ENCODE results near the gene WBP4. TPM values are rescaled to one million over a fixed set of nuclear protein-coding genes. Genes with fewer than 3 reads are reported as not detected.
A peak's percentile ranks its signal among the peaks of the same experiment; 100 is the strongest.

The WBP4 gene
- total RNA-seq, 4 donors from 2014 or later, result 6.1 to 12.6 (median 7.1) TPM

DNA sequence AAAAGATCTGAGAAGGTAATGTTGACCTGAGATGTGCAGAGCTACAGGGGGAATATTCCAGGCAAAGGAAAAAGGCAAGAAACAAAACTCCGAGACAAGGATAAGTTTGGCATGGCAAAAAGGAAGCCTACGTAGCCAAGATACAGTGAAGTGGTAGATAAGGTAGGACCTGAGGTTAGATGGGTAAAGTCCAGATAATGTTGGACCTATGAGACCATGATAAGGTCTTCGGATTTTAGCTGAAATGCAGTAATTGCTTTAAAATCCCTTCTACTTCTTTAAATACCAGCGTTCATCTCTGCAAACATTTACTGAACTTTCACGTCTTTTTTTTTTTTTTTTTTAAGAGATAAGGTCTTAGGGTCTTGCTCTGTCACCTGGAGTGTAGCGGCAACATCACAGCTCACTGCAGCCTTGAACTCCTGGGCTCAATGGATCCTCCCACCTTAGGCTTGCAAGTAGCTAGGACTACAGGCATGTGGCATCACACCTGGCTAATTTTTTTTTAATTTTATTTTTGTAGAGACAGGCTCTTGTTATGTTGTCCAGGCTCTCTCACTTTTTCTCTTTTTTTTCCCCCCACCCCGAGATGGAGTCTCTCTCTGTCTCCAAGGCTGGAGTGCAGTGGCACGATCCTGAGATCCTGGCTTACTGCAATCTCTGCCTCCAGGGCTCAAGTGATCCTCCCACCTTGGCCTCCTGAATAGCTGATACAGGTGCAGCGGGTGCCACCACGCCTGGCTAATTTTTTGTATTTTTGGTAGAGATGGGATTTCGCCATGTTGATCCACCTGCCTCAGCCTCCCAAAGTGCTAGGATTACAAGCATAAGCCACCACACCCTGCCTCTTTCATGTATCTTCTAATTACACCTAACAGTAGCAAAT is 4.2 kb upstream of the WBP4 start:
- H3K9me3 ChIP-seq, result no peaks in the 10 kb centered on the region
- H3K27ac ChIP-seq, result peak overlapping the region in 1 of 4 donors; percentile 3
- intact Hi-C loops (cut with DNase I), result no loop called here

DNA sequence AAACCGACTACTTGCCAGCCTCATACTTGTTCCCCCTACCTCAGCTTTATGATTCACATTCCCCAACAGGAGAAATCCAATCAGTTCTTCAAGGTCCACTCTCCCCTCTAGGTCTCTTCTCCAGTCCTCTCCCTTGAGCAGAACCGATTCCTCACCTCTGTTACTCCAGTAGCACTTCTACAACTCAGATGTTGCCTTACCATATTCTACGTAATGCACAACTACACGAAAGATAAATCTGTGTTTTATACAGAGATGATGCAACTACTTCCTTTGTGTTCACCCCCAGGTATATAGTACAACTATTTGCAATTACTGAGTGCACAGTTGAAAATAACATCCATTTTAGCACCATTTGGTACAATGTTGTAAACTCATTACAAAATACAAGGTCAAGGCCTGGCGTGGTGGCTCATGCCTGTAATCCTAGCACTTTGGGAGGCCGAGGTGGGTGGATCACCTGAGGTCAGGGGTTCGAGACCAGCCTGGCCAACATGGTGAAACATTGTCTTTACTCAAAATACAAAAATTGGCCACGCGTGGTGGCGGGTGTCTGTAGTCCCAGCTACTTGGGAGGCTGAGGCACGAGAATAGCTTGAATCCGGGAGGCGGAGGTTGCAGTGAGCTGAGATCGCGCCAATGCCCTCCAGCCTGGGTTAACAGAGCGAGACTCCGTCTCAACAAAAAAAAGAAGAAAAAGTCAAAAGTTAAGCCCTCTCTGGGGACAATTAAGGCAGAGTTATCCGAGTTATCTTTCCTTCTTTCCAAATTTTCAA is 2.8 kb upstream of the WBP4 start:
- Histone ChIP-seq H3K4me1 (peaks cover 23 to 75% (median 40%) of the 10 kb centered on the region in 3 donors), H3K27ac (peak overlapping the region; percentile 24 to 98 (median 96)), H3K4me3 (peak overlapping the region; percentile 1 to 90 (median 75)), H3K27me3 (no peaks in the 10 kb centered on the region), H3K36me3 (no peaks in the 10 kb centered on the region), H3K9me3 (no peaks in the 10 kb centered on the region)
- 67 to 69% methylated on average over 14 to 18 of the region's 18 CpGs for WGBS, 2 donors
- intact Hi-C loops (cut with DNase I), result no loop called here
- TF ChIP-seq POLR2A (IDR thresholded peaks at IDR 0.05), result no peak
- TF ChIP-seq, protein P1, sequence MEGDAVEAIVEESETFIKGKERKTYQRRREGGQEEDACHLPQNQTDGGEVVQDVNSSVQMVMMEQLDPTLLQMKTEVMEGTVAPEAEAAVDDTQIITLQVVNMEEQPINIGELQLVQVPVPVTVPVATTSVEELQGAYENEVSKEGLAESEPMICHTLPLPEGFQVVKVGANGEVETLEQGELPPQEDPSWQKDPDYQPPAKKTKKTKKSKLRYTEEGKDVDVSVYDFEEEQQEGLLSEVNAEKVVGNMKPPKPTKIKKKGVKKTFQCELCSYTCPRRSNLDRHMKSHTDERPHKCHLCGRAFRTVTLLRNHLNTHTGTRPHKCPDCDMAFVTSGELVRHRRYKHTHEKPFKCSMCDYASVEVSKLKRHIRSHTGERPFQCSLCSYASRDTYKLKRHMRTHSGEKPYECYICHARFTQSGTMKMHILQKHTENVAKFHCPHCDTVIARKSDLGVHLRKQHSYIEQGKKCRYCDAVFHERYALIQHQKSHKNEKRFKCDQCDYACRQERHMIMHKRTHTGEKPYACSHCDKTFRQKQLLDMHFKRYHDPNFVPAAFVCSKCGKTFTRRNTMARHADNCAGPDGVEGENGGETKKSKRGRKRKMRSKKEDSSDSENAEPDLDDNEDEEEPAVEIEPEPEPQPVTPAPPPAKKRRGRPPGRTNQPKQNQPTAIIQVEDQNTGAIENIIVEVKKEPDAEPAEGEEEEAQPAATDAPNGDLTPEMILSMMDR (IDR thresholded peaks at IDR 0.05), result no peak
- no peak for DNase-seq

More for the DNA sequence above, 4.2 kb upstream of the WBP4 start:
- TF ChIP-seq POLR2A (IDR thresholded peaks at IDR 0.05), result no peak
- TF ChIP-seq, protein P1 (IDR thresholded peaks at IDR 0.05), result no peak
- Histone ChIP-seq H3K36me3 (no peaks in the 10 kb centered on the region), H3K4me3 (no peak overlapping the region), H3K4me1 (peaks cover 22 to 77% (median 47%) of the 10 kb centered on the region in 3 donors), H3K27me3 (no peaks in the 10 kb centered on the region)
- 74 to 83% methylated on average over 10 to 11 of the region's 11 CpGs for WGBS, 2 donors
- DNase-seq, result no peak

DNA sequence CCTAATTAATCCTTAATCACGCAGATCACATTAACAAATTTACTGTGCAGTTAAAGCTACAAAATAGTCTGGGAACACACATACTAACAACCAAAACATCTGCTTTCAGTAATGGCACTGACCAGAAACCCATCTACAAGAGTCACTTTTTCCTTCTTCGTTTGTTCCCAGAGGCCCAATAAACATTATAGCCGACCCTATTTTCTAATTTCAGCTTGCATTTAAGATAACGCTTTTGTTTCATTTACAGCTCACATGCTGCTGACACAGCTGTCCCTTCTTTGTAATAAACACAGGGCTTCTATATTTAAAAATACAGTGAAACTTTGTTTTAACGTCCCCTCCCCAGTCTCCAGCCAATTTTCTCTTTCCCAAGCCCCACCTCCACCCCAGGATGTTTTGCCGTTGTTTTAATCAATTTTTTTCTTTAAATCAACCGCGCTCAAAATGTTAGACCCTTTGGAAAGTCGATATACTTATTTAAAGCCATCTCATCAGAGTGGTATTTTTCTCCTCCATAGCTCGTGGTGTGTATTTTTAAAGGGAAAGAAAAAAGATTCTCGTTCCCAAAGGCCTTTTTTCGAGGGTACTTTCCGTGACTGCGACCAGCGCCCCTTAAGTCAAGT is 1.7 kb upstream of the WBP4 start:
- Histone ChIP-seq H3K36me3 (peaks cover 0 to 6% (median 0%) of the 10 kb centered on the region in 3 donors), H3K4me1 (peaks cover 25 to 75% (median 36%) of the 10 kb centered on the region in 3 donors), H3K9me3 (no peaks in the 10 kb centered on the region), H3K27ac (peak overlapping the region; percentile 96 to 99 (median 98)), H3K27me3 (no peaks in the 10 kb centered on the region), H3K4me3 (peak overlapping the region; percentile 68 to 90 (median 80))
- TF ChIP-seq POLR2A (IDR thresholded peaks at IDR 0.05), result no peak
- TF ChIP-seq, protein P1 (IDR thresholded peaks at IDR 0.05), result no peak
- 2% methylated on average over 13 to 14 of the region's 15 CpGs for WGBS, 2 donors
- no peak for DNase-seq
- intact Hi-C loops (cut with DNase I), result no loop called here

DNA sequence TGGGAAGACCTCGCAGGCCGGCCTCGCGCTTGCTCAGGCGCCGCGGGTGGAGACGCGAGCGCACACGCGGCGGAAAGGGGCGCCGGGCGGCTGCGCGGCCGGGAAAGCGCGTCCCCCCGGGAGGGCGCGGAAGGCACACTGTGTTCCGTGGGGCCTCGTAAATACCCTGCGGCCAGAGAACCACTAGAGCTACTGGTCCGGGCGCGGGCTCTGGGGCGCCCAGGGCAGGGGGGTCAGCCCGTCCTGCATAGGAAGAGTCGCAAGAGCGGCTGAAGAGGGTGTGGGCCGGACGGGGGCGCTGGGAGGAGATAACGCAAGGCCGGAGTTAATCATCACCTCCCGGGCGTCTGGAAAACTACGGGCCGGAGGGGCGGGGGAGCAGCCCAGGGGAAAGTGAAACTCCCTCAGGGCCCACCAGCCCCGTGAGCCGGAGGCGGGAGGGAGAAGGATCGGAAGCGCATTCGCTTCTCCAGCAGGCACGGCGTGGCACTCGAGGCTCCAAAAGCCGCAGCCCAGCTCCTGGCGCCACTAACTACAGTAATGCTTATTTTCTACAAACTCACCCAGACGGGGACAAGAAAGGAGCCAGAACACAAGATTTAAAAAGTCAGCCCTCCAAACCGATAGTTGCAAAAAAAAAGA is 1.1 kb upstream of the WBP4 start:
- intact Hi-C loops (cut with DNase I), result no loop called here
- H3K36me3 ChIP-seq, result peaks cover 0 to 7% (median 0%) of the 10 kb centered on the region in 3 donors
- TF ChIP-seq POLR2A (IDR thresholded peaks at IDR 0.05), result peak in 2 of 4 donors; percentile 66 to 77
- TF ChIP-seq, protein P1 (IDR thresholded peaks at IDR 0.05), result peak in 3 of 6 experiments; percentile 13 to 27 (median 26)
- WGBS, 2 donors, result 0 to 1% methylated on average over 14 to 30 of the region's 57 CpGs
- peak overlapping the region; percentile 96 to 99 (median 98) for H3K27ac ChIP-seq
- H3K27me3 ChIP-seq, result no peaks in the 10 kb centered on the region
- no peaks in the 10 kb centered on the region for H3K9me3 ChIP-seq
- peaks cover 20 to 75% (median 38%) of the 10 kb centered on the region in 3 donors for H3K4me1 ChIP-seq
- peak overlapping the region; percentile 68 to 90 (median 80) for H3K4me3 ChIP-seq
- DNase-seq, result peak; percentile 26

All from esophagus squamous epithelium (tissue), 5 donors.